ENCODE results near the gene GNAO1. TPM values are rescaled to one million over a fixed set of nuclear protein-coding genes. Genes with fewer than 3 reads are reported as not detected.

Gene GNAO1
- polyA plus RNA-seq, 1 of the 3 experiments (the other 2 are of a cell fraction) = 0.30 TPM

- TF ChIP-seq CTCF (IDR thresholded peaks at IDR 0.05) (no peak), USF1 (IDR thresholded peaks at IDR 0.05; ENCODE audit: borderline replicate concordance, low read depth) (no peak), SMC3 (IDR thresholded peaks at IDR 0.05; ENCODE audit: low read depth, low read length) (no peak), SIN3A (IDR thresholded peaks at IDR 0.05; ENCODE audit: borderline replicate concordance, low read depth, low read length) (no peak), FOXM1 (IDR thresholded peaks at IDR 0.05; ENCODE audit: low read depth) (no peak), TEAD4 (IDR thresholded peaks at IDR 0.05; ENCODE audit: borderline replicate concordance, insufficient read depth) (no peak), JUND (IDR thresholded peaks at IDR 0.05) (no peak), TAF1 (IDR thresholded peaks at IDR 0.05; ENCODE audit: borderline replicate concordance, low read depth, low read length) (no peak), MXI1 (IDR thresholded peaks at IDR 0.05; ENCODE audit: low read depth, low read length) (no peak), RAD21 (IDR thresholded peaks at IDR 0.05; ENCODE audit: low read length) (no peak), RCOR1 (IDR thresholded peaks at IDR 0.05; ENCODE audit: low read length) (no peak), FOSL2 (IDR thresholded peaks at IDR 0.05; ENCODE audit: borderline replicate concordance, low read depth) (no peak), ELF1 (IDR thresholded peaks at IDR 0.05) (no peak)
- Histone ChIP-seq H4K20me1 (ENCODE audit: insufficient read depth) (no peaks in the 10 kb centered on the region), H2AFZ (ENCODE audit: low read depth) (no peak overlapping the region), H3K9ac (no peak overlapping the region), H3F3A (replicated peaks; ENCODE audit: insufficient read depth) (no peaks in the 10 kb centered on the region), H3K27me3 (ENCODE audit: insufficient read depth) (no peaks in the 10 kb centered on the region; the same call in 1 of the 2 replicates), H3K4me1 (ENCODE audit: control insufficient read depth in 1 of 2, insufficient read depth in 2 of 2, low read depth in 1 of 2, low read length in 1 of 2) (peaks cover 0 to 63% of the 10 kb centered on the region in 2 experiments; a peak in 2 of 4 replicates), H3K27ac (ENCODE audit: low read depth in 2 of 2, low read length in 1 of 2) (no peak overlapping the region), H3K4me3 (ENCODE audit: low read depth in 2 of 2, low read length in 1 of 2) (no peak overlapping the region), H3K79me2 (ENCODE audit: insufficient read depth) (no peaks in the 10 kb centered on the region), H3K9me3 (no peaks in the 10 kb centered on the region), H3K4me2 (no peak overlapping the region), H3K36me3 (replicated peaks in 1 of 2; ENCODE audit: control insufficient read depth in 1 of 2, insufficient read depth in 2 of 2, low read length in 1 of 2) (no peaks in the 10 kb centered on the region), H3K9me2 (no peaks in the 10 kb centered on the region)
- POLR2A ChIA-PET = no interaction called here
- WGBS (ENCODE audit: low lambda C conversion rate) = 68% methylated on average over 7 of the region's 7 CpGs
- CTCF ChIA-PET = interaction anchor here (1.3 to 2.8 kb wide), 6 partner anchors 14 to 52 kb away, joined by 3 to 17 read pairs (median 6); no protein-coding TSS in a partner anchor
- no peak for DNase-seq
Observed at GRCh38 chr16:56297684-56298083, 106.4 kb downstream of the GNAO1 start.

- H2AFZ ChIP-seq (ENCODE audit: low read depth) = no peak overlapping the region
- no peaks in the 10 kb centered on the region for H3K9me2 ChIP-seq
- CTCF ChIA-PET = interaction anchor here (1.3 to 2.8 kb wide), 5 partner anchors 13 to 52 kb away, joined by 3 to 17 read pairs (median 6); no protein-coding TSS in a partner anchor
- 73% methylated on average over 8 of the region's 8 CpGs for WGBS (ENCODE audit: low lambda C conversion rate)
- H3K9ac ChIP-seq = no peak overlapping the region
- H3F3A ChIP-seq (replicated peaks; ENCODE audit: insufficient read depth) = no peaks in the 10 kb centered on the region
- H3K36me3 ChIP-seq (replicated peaks in 1 of 2; ENCODE audit: control insufficient read depth in 1 of 2, insufficient read depth in 2 of 2, low read length in 1 of 2) = no peaks in the 10 kb centered on the region
- H3K9me3 ChIP-seq = no peaks in the 10 kb centered on the region
- no peak for DNase-seq
- no peak overlapping the region for H3K4me3 ChIP-seq (ENCODE audit: low read depth in 2 of 2, low read length in 1 of 2)
- H3K4me2 ChIP-seq = no peak overlapping the region
- POLR2A ChIA-PET = no interaction called here
- no peak overlapping the region for H3K27ac ChIP-seq (ENCODE audit: low read depth in 2 of 2, low read length in 1 of 2)
- no peaks in the 10 kb centered on the region for H4K20me1 ChIP-seq (ENCODE audit: insufficient read depth)
- H3K27me3 ChIP-seq (ENCODE audit: insufficient read depth) = no peaks in the 10 kb centered on the region; the same call in 1 of the 2 replicates
- H3K4me1 ChIP-seq (ENCODE audit: control insufficient read depth in 1 of 2, insufficient read depth in 2 of 2, low read depth in 1 of 2, low read length in 1 of 2) = peaks cover 0 to 67% of the 10 kb centered on the region in 2 experiments; a peak in 2 of 4 replicates
- H3K79me2 ChIP-seq (ENCODE audit: insufficient read depth) = no peaks in the 10 kb centered on the region
- no peak for TF ChIP-seq CTCF (IDR thresholded peaks at IDR 0.05)
- no peak for TF ChIP-seq SMC3 (IDR thresholded peaks at IDR 0.05; ENCODE audit: low read depth, low read length)
- no peak for TF ChIP-seq MAX (IDR thresholded peaks at IDR 0.05; ENCODE audit: low read depth)
- TF ChIP-seq IRF3 (IDR thresholded peaks at IDR 0.05; ENCODE audit: low read depth, low read length) = no peak
- TF ChIP-seq SIN3A (IDR thresholded peaks at IDR 0.05; ENCODE audit: borderline replicate concordance, low read depth, low read length) = no peak
- no peak for TF ChIP-seq GATA2 (CRISPR knock-in tag; IDR thresholded peaks at IDR 0.05)
- no peak for TF ChIP-seq FOXM1 (IDR thresholded peaks at IDR 0.05; ENCODE audit: low read depth)
- TF ChIP-seq FOSL2 (IDR thresholded peaks at IDR 0.05; ENCODE audit: borderline replicate concordance, low read depth) = no peak
- no peak for TF ChIP-seq MXI1 (IDR thresholded peaks at IDR 0.05; ENCODE audit: low read depth, low read length)
- no peak for TF ChIP-seq USF2 (IDR thresholded peaks at IDR 0.05; ENCODE audit: borderline replicate concordance, low read depth, low read length)
- no peak for TF ChIP-seq FOXJ3 (CRISPR knock-in tag; IDR thresholded peaks at IDR 0.05)
- no peak for TF ChIP-seq RAD21 (IDR thresholded peaks at IDR 0.05; ENCODE audit: low read length)
- TF ChIP-seq GABPA (IDR thresholded peaks at IDR 0.05; ENCODE audit: low read depth) = no peak
Observed at GRCh38 chr16:56298116-56298515, 106.8 kb downstream of the GNAO1 start.
